Measurements from ENCODE around the gene FOXD4L4. TPM values are rescaled to one million over a fixed set of nuclear protein-coding genes. Genes with fewer than 3 reads are reported as not detected.

Gene FOXD4L4
- total and polyA plus RNA-seq, 2 of the 13 experiments (the other 11 are each of a cell fraction or from before 2014, with no cell fraction given): 0.15 to 0.38 TPM

Other genes with a start within 250 kb of the FOXD4L4 start
- 120 and 126 TPM in 2 replicates for gene ZNG1E, start 61.2 kb upstream of the FOXD4L4 start, total RNA-seq (2016; rRNA removed; fragmentation: Illumina TruSeq; extraction: Trizol)
- gene ZNG1E, start 61.2 kb upstream of the FOXD4L4 start, polyA plus RNA-seq (2011; rRNA removed): 54.7 and 55.6 TPM in 2 replicates